H1 (cell line): ENCODE results near the gene NR1H2. TPM values are rescaled to one million over a fixed set of nuclear protein-coding genes. Genes with fewer than 3 reads are reported as not detected.

Experiments used
- BRCA1 ChIP-seq: IDR thresholded peaks from 2 replicates; pipeline ENCODE4 v1.6.1; 2012; ENCODE audit warnings: low read depth, low read length, improper control_type of control experiment
- CREB1 ChIP-seq: IDR thresholded peaks from 2 replicates; pipeline ENCODE4 v1.6.1; 2012; ENCODE audit warnings: inconsistent platforms
- MAFK ChIP-seq: IDR thresholded peaks from 2 replicates; pipeline ENCODE4 v1.6.1; 2012; ENCODE audit warnings: low read depth, mild to moderate bottlenecking, improper control_type of control experiment, low read length
- NANOG ChIP-seq: IDR thresholded peaks from 2 replicates; pipeline ENCODE4 v1.6.1; 2011; ENCODE audit warnings: low read length, low read depth, mild to moderate bottlenecking, inconsistent platforms; ENCODE audit not compliant: insufficient read depth, poor library complexity, severe bottlenecking
- NRF1 ChIP-seq: IDR thresholded peaks from 2 replicates; pipeline ENCODE4 v1.6.1; 2011; ENCODE audit warnings: mild to moderate bottlenecking, low read depth, low read length, improper control_type of control experiment
- PHF8 ChIP-seq: fragments of 200-600 bp; sonication (generic); conservative IDR thresholded peaks from 2 replicates; pipeline ENCODE4 v1.7.1; 2012; ENCODE audit warnings: low read depth, mild to moderate bottlenecking, inconsistent platforms, low read length, moderate library complexity
- RAD21 ChIP-seq, 2 experiments: IDR thresholded peaks in 1 of 2; conservative IDR thresholded peaks in 1 of 2; 2 replicates each; pipeline ENCODE4 v1.6.1; 2011; ENCODE audit warnings: low read depth in 2 of 2, low read length in 2 of 2, improper control_type of control experiment in 1 of 2, inconsistent platforms in 1 of 2, mild to moderate bottlenecking in 1 of 2, moderate library complexity in 1 of 2
- TAF1 ChIP-seq: IDR thresholded peaks from 2 replicates; pipeline ENCODE4 v1.6.1; 2011; ENCODE audit warnings: mild to moderate bottlenecking, low read depth, low read length
- TCF12 ChIP-seq: IDR thresholded peaks from 2 replicates; pipeline ENCODE4 v1.6.1; 2011; ENCODE audit warnings: low read depth, mild to moderate bottlenecking, low read length
- YY1 ChIP-seq: IDR thresholded peaks from 2 replicates; pipeline ENCODE4 v1.6.1; 2011; ENCODE audit warnings: low read depth, mild to moderate bottlenecking, low read length
- polyA plus RNA-seq, 7 experiments: library from polyadenylated mRNA; depleted of rRNA in 3 of 7; stranded (reverse) in 5 of 7; unstranded in 2 of 7; fragments of >200 nt in 5 of 7; fragments of 200-250 nt in 2 of 7; gene quantifications; 1 replicate in 5 of 7; 2 replicates in 1 of 7; 4 replicates in 1 of 7; pipeline versions ENCODE4 v1.2.1 to v1.2.3, GENCODE V29; 2011 to 2013; ENCODE audit warnings: missing spikeins in 2 of 7, mixed read lengths in 2 of 7
- total RNA-seq: library from RNA; stranded (reverse); fragmentation: NEBNext Ultra II Directional; extraction: Animal tissue kit (Norgen Biotek cat#: 25700); gene quantifications from 2 replicates; pipeline ENCODE4 v1.2.1, GENCODE V29; 2021
- TF ChIP-seq, protein P1 (sequence below): fragments of 300-600 bp; sonication (generic); IDR thresholded peaks from 2 replicates; pipeline ENCODE4 v1.7.1; 2012; ENCODE audit warnings: low read length, moderate library complexity, mild to moderate bottlenecking, inconsistent platforms; ENCODE audit not compliant: insufficient replicate concordance
- TF ChIP-seq, protein P2 (sequence below): IDR thresholded peaks from 2 replicates; pipeline ENCODE4 v1.6.1; 2012; ENCODE audit warnings: inconsistent platforms

The NR1H2 gene
- total and polyA plus RNA-seq, 2 of the 8 experiments (the other 6 are each of a cell fraction or from before 2014, with no cell fraction given) = 40.3 to 47.5 TPM

DNA sequence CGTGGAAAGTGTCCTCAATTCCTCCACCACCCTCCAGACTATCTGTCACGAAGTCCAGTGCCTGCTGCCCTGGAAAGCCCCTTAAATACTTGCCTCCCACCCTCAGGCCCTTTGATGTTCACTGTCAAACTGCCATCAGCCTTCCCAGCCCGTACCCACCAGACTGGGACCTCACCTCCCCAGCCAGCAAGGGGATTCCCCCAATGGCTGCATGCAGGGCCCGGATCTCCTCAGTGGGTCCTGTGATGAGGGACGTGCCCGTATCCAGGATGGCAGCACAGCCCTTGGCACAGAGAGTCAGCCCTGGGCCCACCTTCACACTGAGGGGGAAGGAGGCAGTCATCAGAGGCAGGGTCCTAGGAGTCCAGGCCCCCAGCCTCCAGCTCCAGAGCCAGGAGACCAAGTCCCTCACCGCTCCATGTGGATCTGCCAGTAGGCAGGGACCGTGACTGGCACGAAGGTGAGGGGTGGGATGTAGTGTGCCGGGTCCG is 16.9 kb upstream of the NR1H2 start (continued):
- TF ChIP-seq, protein P1, sequence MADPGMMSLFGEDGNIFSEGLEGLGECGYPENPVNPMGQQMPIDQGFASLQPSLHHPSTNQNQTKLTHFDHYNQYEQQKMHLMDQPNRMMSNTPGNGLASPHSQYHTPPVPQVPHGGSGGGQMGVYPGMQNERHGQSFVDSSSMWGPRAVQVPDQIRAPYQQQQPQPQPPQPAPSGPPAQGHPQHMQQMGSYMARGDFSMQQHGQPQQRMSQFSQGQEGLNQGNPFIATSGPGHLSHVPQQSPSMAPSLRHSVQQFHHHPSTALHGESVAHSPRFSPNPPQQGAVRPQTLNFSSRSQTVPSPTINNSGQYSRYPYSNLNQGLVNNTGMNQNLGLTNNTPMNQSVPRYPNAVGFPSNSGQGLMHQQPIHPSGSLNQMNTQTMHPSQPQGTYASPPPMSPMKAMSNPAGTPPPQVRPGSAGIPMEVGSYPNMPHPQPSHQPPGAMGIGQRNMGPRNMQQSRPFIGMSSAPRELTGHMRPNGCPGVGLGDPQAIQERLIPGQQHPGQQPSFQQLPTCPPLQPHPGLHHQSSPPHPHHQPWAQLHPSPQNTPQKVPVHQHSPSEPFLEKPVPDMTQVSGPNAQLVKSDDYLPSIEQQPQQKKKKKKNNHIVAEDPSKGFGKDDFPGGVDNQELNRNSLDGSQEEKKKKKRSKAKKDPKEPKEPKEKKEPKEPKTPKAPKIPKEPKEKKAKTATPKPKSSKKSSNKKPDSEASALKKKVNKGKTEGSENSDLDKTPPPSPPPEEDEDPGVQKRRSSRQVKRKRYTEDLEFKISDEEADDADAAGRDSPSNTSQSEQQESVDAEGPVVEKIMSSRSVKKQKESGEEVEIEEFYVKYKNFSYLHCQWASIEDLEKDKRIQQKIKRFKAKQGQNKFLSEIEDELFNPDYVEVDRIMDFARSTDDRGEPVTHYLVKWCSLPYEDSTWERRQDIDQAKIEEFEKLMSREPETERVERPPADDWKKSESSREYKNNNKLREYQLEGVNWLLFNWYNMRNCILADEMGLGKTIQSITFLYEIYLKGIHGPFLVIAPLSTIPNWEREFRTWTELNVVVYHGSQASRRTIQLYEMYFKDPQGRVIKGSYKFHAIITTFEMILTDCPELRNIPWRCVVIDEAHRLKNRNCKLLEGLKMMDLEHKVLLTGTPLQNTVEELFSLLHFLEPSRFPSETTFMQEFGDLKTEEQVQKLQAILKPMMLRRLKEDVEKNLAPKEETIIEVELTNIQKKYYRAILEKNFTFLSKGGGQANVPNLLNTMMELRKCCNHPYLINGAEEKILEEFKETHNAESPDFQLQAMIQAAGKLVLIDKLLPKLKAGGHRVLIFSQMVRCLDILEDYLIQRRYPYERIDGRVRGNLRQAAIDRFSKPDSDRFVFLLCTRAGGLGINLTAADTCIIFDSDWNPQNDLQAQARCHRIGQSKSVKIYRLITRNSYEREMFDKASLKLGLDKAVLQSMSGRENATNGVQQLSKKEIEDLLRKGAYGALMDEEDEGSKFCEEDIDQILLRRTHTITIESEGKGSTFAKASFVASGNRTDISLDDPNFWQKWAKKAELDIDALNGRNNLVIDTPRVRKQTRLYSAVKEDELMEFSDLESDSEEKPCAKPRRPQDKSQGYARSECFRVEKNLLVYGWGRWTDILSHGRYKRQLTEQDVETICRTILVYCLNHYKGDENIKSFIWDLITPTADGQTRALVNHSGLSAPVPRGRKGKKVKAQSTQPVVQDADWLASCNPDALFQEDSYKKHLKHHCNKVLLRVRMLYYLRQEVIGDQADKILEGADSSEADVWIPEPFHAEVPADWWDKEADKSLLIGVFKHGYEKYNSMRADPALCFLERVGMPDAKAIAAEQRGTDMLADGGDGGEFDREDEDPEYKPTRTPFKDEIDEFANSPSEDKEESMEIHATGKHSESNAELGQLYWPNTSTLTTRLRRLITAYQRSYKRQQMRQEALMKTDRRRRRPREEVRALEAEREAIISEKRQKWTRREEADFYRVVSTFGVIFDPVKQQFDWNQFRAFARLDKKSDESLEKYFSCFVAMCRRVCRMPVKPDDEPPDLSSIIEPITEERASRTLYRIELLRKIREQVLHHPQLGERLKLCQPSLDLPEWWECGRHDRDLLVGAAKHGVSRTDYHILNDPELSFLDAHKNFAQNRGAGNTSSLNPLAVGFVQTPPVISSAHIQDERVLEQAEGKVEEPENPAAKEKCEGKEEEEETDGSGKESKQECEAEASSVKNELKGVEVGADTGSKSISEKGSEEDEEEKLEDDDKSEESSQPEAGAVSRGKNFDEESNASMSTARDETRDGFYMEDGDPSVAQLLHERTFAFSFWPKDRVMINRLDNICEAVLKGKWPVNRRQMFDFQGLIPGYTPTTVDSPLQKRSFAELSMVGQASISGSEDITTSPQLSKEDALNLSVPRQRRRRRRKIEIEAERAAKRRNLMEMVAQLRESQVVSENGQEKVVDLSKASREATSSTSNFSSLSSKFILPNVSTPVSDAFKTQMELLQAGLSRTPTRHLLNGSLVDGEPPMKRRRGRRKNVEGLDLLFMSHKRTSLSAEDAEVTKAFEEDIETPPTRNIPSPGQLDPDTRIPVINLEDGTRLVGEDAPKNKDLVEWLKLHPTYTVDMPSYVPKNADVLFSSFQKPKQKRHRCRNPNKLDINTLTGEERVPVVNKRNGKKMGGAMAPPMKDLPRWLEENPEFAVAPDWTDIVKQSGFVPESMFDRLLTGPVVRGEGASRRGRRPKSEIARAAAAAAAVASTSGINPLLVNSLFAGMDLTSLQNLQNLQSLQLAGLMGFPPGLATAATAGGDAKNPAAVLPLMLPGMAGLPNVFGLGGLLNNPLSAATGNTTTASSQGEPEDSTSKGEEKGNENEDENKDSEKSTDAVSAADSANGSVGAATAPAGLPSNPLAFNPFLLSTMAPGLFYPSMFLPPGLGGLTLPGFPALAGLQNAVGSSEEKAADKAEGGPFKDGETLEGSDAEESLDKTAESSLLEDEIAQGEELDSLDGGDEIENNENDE = no peak
- TF ChIP-seq MAFK (no peak), YY1 (no peak), BRCA1 (no peak), NRF1 (no peak), PHF8 (no peak), NANOG (no peak), CREB1 (no peak), TAF1 (no peak), TCF12 (no peak), RAD21 (IDR thresholded peaks at IDR 0.05 in 1 of 2, conservative IDR thresholded peaks at IDR 0.05 in 1 of 2; ENCODE audit: low read depth in 2 of 2, low read length in 2 of 2) (no peak)
- TF ChIP-seq, protein P2, sequence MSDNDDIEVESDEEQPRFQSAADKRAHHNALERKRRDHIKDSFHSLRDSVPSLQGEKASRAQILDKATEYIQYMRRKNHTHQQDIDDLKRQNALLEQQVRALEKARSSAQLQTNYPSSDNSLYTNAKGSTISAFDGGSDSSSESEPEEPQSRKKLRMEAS = no peak
